GM18520 (cell line): Measurements from ENCODE around the gene PDCD1LG2.
"Not testable (repeated sequence)": the region's sequence is repeated elsewhere in the genome, so short reads cannot be mapped to it uniquely, and the experiment has no call there.

Source experiments
- ATAC-seq: cut with Tn5 transposase; IDR thresholded peaks from one replicate; pipeline ENCODE4 v1.9.1; 2021; ENCODE audit not compliant: unreplicated experiment

PDCD1LG2 gene

GRCh38 chr9:5510360-5510931 lies at the start of gene PDCD1LG2:
TSS of gene PDCD1LG2 (plus strand) at chr9:5510531. CDS start at chr9:5522547, 12,016 bp downstream.
- peak; percentile 43 for ATAC-seq

GRCh38 chr9:5464831-5465330 lies 45.5 kb upstream of the PDCD1LG2 start:
- ATAC-seq: not testable (repeated sequence)

- ATAC-seq: no peak
Measured at GRCh38 chr9:5466005-5466404, 44.3 kb upstream of the PDCD1LG2 start.

- ATAC-seq: no peak
Measured at GRCh38 chr9:5466766-5467165, 43.6 kb upstream of the PDCD1LG2 start.

GRCh38 chr9:5468850-5469249 lies 41.5 kb upstream of the PDCD1LG2 start:
- no peak for ATAC-seq

GRCh38 chr9:5470122-5470521 lies 40.2 kb upstream of the PDCD1LG2 start:
- no peak for ATAC-seq

GRCh38 chr9:5470816-5471215 lies 39.5 kb upstream of the PDCD1LG2 start:
- no peak for ATAC-seq

- ATAC-seq: not testable (repeated sequence)
Measured at GRCh38 chr9:5475611-5476010, 34.7 kb upstream of the PDCD1LG2 start.

- ATAC-seq: peak; percentile 56
Measured at GRCh38 chr9:5478206-5478605, 32.1 kb upstream of the PDCD1LG2 start.

GRCh38 chr9:5479994-5480694 lies 30.2 kb upstream of the PDCD1LG2 start:
- ATAC-seq: peak; percentile 44

- ATAC-seq: no peak
Measured at GRCh38 chr9:5480919-5481318, 29.4 kb upstream of the PDCD1LG2 start.

- ATAC-seq: no peak
Measured at GRCh38 chr9:5481322-5482040, 28.9 kb upstream of the PDCD1LG2 start.

- ATAC-seq: no peak
Measured at GRCh38 chr9:5482194-5482593, 28.1 kb upstream of the PDCD1LG2 start.

GRCh38 chr9:5483306-5483705 lies 27.0 kb upstream of the PDCD1LG2 start:
- ATAC-seq: no peak

- ATAC-seq: no peak
Measured at GRCh38 chr9:5485378-5486085, 24.8 kb upstream of the PDCD1LG2 start.

GRCh38 chr9:5486988-5487387 lies 23.3 kb upstream of the PDCD1LG2 start:
- no peak for ATAC-seq

- ATAC-seq: no peak
Measured at GRCh38 chr9:5488221-5489008, 21.9 kb upstream of the PDCD1LG2 start.

GRCh38 chr9:5489630-5490490 lies 20.5 kb upstream of the PDCD1LG2 start:
- no peak for ATAC-seq

- no peak for ATAC-seq
Measured at GRCh38 chr9:5492965-5493678, 17.2 kb upstream of the PDCD1LG2 start.
